Endodermal cell (in vitro differentiated cells): ENCODE data around the gene TUBGCP2. TPM values are rescaled to one million over a fixed set of nuclear protein-coding genes. Genes with fewer than 3 reads are reported as not detected.
A peak's percentile ranks its signal among the peaks of the same experiment; 100 is the strongest.

ENCODE experiments used
- DNase-seq: peaks from one replicate; pipeline ENCODE4 v3.0.0-alpha.2; 2017
- H3K27ac ChIP-seq: 2 replicates; pipeline ENCODE4 v1.5.1; 2013; ENCODE audit warnings: mild to moderate bottlenecking, low read depth, low read length, moderate library complexity
- H3K27me3 ChIP-seq: 2 replicates; pipeline ENCODE4 v1.6.1; 2013; ENCODE audit warnings: mild to moderate bottlenecking, low read length, moderate library complexity; ENCODE audit not compliant: insufficient read depth, control insufficient read depth, poor library complexity, severe bottlenecking
- H3K36me3 ChIP-seq: 2 replicates; pipeline ENCODE4 v1.7.0; 2013; ENCODE audit warnings: mild to moderate bottlenecking, low read length, moderate library complexity; ENCODE audit not compliant: control insufficient read depth, insufficient read depth
- H3K4me1 ChIP-seq: one replicate; pipeline ENCODE4 v1.7.0; 2013; ENCODE audit warnings: low read length; ENCODE audit not compliant: control insufficient read depth, insufficient read depth
- H3K4me3 ChIP-seq: 2 replicates; pipeline ENCODE4 v1.5.1; 2013; ENCODE audit warnings: mild to moderate bottlenecking, low read length, moderate library complexity
- H3K9ac ChIP-seq: 2 replicates; pipeline ENCODE4 v1.6.1; 2013; ENCODE audit warnings: mild to moderate bottlenecking, low read length, moderate library complexity; ENCODE audit not compliant: poor library complexity, severe bottlenecking; ENCODE audit errors: extremely low read depth
- H3K9me3 ChIP-seq: 2 replicates; pipeline ENCODE4 v1.6.1; 2013; ENCODE audit warnings: mild to moderate bottlenecking, low read length, moderate library complexity; ENCODE audit not compliant: control insufficient read depth
- H3K27ac Mint-ChIP-seq: 2 replicates; pipeline ENCODE4 v1.8.0; 2020; ENCODE audit warnings: mixed read lengths
- H3K27me3 Mint-ChIP-seq: 2 replicates; pipeline ENCODE4 v1.8.0; 2021; ENCODE audit warnings: mild to moderate bottlenecking, mixed read lengths; ENCODE audit not compliant: insufficient read depth
- H3K36me3 Mint-ChIP-seq: 2 replicates; pipeline ENCODE4 v1.8.0; 2020; ENCODE audit warnings: low read depth, mixed read lengths
- H3K4me1 Mint-ChIP-seq: 2 replicates; pipeline ENCODE4 v1.8.0; 2020; ENCODE audit warnings: mixed read lengths
- H3K4me3 Mint-ChIP-seq: 2 replicates; pipeline ENCODE4 v1.8.0; 2020; ENCODE audit warnings: mild to moderate bottlenecking, moderate library complexity, mixed read lengths
- H3K9me3 Mint-ChIP-seq: 2 replicates; pipeline ENCODE4 v1.8.0; 2020; ENCODE audit warnings: mild to moderate bottlenecking, mixed read lengths
- whole genome bisulfite sequencing, 2 experiments: methylation state at CpG; one replicate each; pipeline versions ENCODE4 v1.1.5 to v1.1.7; 2013; ENCODE audit warnings: missing lambda C conversion rate in 2 of 2, mixed read lengths in 1 of 2; ENCODE audit not compliant: insufficient coverage in 1 of 2, insufficient read length in 1 of 2; 5-methylcytosine and 5-hydroxymethylcytosine counted together
- microRNA-seq: library from miRNA; unstranded; fragments of <30 nt; microRNA quantifications from one replicate; pipeline ENCODE4 v1.2.0, GENCODE V29; 2020; ENCODE audit warnings: borderline microRNAs expressed
- total RNA-seq, 2 donors: library from RNA; stranded (reverse); fragmentation: NEBNext Ultra II Directional in 1 of 2; extraction: Animal tissue kit (Norgen Biotek cat#: 25700) in 1 of 2; gene quantifications; 2 replicates in 1 of 2; 3 replicates in 1 of 2; pipeline ENCODE4 v1.2.1, GENCODE V29; 2021
- TF ChIP-seq, protein P1 (sequence below): fragments of 200-600 bp; sonication (generic); conservative IDR thresholded peaks from 2 replicates; pipeline ENCODE4 v1.5.0; 2021; ENCODE audit warnings: antibody characterized with exemption, mild to moderate bottlenecking

Gene TUBGCP2
- total RNA-seq, 2 donors from 2014 or later, result 52.8 to 63.0 TPM

DNA sequence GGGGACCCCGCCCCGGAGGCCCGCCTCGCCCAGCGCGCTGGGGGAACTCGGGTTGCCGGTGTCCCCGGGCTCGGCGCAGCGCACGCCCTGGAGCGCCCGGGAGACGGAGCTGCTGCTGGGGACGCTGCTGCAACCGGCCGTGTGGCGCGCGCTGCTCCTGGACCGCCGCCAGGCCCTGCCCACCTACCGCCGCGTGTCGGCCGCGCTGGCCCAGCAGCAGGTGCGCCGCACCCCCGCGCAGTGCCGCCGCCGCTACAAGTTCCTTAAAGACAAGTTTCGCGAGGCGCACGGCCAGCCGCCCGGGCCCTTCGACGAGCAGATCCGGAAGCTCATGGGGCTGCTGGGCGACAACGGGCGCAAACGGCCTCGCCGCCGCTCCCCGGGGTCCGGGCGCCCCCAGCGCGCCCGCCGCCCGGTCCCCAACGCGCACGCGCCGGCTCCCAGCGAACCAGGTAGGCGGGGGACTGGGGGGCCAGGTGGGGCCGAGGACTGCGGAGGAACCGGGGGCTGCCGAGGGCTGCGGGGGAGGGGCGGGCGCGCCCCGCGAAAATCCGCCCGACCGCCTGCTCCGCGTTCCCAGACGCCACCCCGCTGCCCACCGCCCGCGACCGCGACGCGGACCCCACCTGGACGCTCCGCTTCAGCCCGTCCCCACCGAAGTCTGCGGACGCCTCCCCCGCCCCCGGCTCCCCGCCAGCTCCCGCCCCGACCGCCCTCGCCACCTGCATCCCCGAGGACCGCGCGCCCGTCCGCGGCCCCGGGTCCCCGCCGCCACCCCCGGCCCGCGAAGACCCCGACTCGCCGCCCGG, 78.1 kb downstream of the TUBGCP2 start:
- 2 to 3% methylated on average over 48 to 122 of the region's 122 CpGs for WGBS, 2 experiments
- Histone ChIP-seq H3K27ac (no peak overlapping the region), H3K36me3 (no peaks in the 10 kb centered on the region), H3K4me1 (no peaks in the 10 kb centered on the region), H3K9ac (no peak overlapping the region), H3K27me3 (peaks cover 88% of the 10 kb centered on the region), H3K9me3 (no peaks in the 10 kb centered on the region), H3K4me3 (no peak overlapping the region)
- Mint-ChIP-seq H3K4me1 (peaks cover 2% of the 10 kb centered on the region), H3K9me3 (peaks cover 5% of the 10 kb centered on the region), H3K4me3 (no peak overlapping the region), H3K36me3 (peaks cover 2% of the 10 kb centered on the region), H3K27me3 (peaks cover 90% of the 10 kb centered on the region), H3K27ac (no peak overlapping the region)
- TF ChIP-seq, protein P1, sequence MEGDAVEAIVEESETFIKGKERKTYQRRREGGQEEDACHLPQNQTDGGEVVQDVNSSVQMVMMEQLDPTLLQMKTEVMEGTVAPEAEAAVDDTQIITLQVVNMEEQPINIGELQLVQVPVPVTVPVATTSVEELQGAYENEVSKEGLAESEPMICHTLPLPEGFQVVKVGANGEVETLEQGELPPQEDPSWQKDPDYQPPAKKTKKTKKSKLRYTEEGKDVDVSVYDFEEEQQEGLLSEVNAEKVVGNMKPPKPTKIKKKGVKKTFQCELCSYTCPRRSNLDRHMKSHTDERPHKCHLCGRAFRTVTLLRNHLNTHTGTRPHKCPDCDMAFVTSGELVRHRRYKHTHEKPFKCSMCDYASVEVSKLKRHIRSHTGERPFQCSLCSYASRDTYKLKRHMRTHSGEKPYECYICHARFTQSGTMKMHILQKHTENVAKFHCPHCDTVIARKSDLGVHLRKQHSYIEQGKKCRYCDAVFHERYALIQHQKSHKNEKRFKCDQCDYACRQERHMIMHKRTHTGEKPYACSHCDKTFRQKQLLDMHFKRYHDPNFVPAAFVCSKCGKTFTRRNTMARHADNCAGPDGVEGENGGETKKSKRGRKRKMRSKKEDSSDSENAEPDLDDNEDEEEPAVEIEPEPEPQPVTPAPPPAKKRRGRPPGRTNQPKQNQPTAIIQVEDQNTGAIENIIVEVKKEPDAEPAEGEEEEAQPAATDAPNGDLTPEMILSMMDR, result no peak
- peak; percentile 82 for DNase-seq

DNA sequence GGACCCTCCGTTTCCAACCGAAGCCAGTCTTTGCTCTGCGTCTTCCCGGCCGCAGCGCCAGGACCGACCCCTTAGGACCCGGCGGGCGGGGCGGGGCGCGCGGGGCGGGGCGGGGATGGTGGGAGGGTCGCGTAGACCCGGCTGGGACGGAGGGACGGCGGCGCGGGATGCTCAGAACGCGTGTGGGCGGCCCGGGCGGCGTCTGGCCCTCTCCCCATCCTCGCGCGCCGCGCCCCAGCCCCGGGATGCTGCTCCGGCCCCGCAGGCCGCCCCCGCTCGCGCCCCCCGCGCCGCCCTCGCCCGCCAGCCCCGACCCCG, 78.7 kb downstream of the TUBGCP2 start, which contains the start of gene UTF1:
Gene UTF1 (plus strand): TSS at position 174 of the 318 bp plus-strand sequence. CDS start 72 bp downstream, at position 246.
- Mint-ChIP-seq H3K9me3 (peaks cover 5% of the 10 kb centered on the region), H3K4me1 (peaks cover 4% of the 10 kb centered on the region), H3K4me3 (peak within 1 kb of the TSS; percentile 42), H3K27ac (no peak within 1 kb of the TSS), H3K27me3 (peaks cover 84% of the 10 kb centered on the region), H3K36me3 (peaks cover 2% of the 10 kb centered on the region)
- TF ChIP-seq, protein P1, result no peak
- DNase-seq, result peak; percentile 67
- Histone ChIP-seq H3K27me3 (peaks cover 82% of the 10 kb centered on the region), H3K9ac (no peak within 1 kb of the TSS), H3K4me1 (no peaks in the 10 kb centered on the region), H3K4me3 (no peak within 1 kb of the TSS), H3K27ac (no peak within 1 kb of the TSS), H3K36me3 (no peaks in the 10 kb centered on the region), H3K9me3 (no peaks in the 10 kb centered on the region)
- 0 to 1% methylated on average over 5 to 40 of the region's 49 CpGs for WGBS, 2 experiments

DNA sequence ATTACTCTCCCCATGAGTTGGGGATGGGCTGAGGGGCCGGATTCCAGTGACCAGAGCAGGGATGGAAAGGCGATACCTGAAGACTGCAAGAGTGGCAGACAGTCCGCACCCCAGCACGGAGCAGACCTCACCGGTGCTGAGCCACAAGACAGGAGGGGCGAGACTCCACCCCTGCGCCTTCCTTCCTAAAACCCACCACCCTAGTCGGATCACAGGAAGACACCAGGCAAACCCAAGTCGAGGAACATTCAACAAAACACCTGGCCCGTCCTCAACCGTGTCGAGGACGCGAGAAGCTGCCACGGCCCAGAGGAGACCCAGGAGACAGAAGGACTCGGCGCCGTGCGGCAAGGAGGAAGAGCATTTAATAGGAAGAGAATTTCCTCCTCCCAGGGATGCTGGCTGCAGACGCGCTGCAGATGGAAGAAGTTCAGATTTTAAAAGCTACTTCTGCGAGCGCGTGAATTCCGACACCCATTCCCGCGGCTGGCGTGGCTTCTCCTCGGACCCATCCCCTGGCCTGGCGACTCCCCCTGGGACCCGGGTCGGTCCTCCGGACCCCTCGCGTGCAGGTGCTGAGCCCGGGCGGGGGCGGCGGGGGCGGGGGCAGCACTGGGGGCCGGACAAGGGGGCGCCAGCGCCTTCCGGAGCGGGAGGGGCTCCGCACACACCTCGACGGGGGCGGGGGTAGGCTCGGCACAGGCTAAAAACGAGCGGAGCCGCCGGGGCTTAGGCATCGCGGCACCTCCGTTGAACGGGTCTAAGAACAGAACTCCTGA, 79.2 kb downstream of the TUBGCP2 start:
- peaks cover 77% of the 10 kb centered on the region for H3K27me3 ChIP-seq
- peaks cover 80% of the 10 kb centered on the region for H3K27me3 Mint-ChIP-seq
- no peak overlapping the region for H3K4me3 ChIP-seq

More for the DNA sequence above, 79.2 kb downstream of the TUBGCP2 start:
- Mint-ChIP-seq H3K36me3 (peaks cover 2% of the 10 kb centered on the region), H3K9me3 (peaks cover 5% of the 10 kb centered on the region), H3K4me3 (peak overlapping the region; percentile 34), H3K27ac (no peak overlapping the region), H3K4me1 (peaks cover 7% of the 10 kb centered on the region)
- no peaks in the 10 kb centered on the region for H3K9me3 ChIP-seq
- no peak overlapping the region for H3K9ac ChIP-seq
- no peaks in the 10 kb centered on the region for H3K36me3 ChIP-seq
- 13 to 22% methylated on average over 35 to 58 of the region's 58 CpGs for WGBS, 2 experiments
- TF ChIP-seq, protein P1, result no peak
- DNase-seq, result peak; percentile 74
- no peak overlapping the region for H3K27ac ChIP-seq
- H3K4me1 ChIP-seq, result no peaks in the 10 kb centered on the region

Small RNAs within 50 kb of the gene (microRNA-seq; reads per million reads assigned to microRNA genes)
- not detected for gene MIR202

Other genes with a start within 250 kb of the TUBGCP2 start
- gene ADGRA1, start 220.9 kb downstream of the TUBGCP2 start, total RNA-seq, result 1 to 10 TPM in 1 of 2 donors, under 1 TPM in 1; 0.24 to 1.0 TPM
- 1 to 10 TPM; 6.5 to 9.6 TPM for gene KNDC1, start 148.7 kb downstream of the TUBGCP2 start, total RNA-seq
- 1 to 10 TPM in 1 of 2 donors, not detected in 1; 1.5 TPM for gene UTF1, start 78.7 kb downstream of the TUBGCP2 start, total RNA-seq
- 10 to 100 TPM in 1 of 2 donors, 1 to 10 TPM in 1; 5.5 to 14.2 TPM for gene VENTX, start 71.0 kb downstream of the TUBGCP2 start, total RNA-seq
- gene ADAM8, start 32.0 kb downstream of the TUBGCP2 start, total RNA-seq, result 1 to 10 TPM; 3.7 to 5.5 TPM
- 10 to 100 TPM; 48.1 to 57.6 TPM for gene ZNF511, start within 50 bp of the TUBGCP2 start, total RNA-seq
- gene CALY, start 28.0 kb upstream of the TUBGCP2 start, total RNA-seq, result 1 to 10 TPM in 1 of 2 donors, under 1 TPM in 1; 0.75 to 1.3 TPM
- gene PRAP1, start 38.5 kb upstream of the TUBGCP2 start, total RNA-seq, result not detected
- gene FUOM, start 49.1 kb upstream of the TUBGCP2 start, total RNA-seq, result 10 to 100 TPM; 81.0 to 83.9 TPM
- gene ECHS1, start 64.5 kb upstream of the TUBGCP2 start, total RNA-seq, result 100 to 1,000 TPM in 1 of 2 donors, 10 to 100 TPM in 1; 92.3 to 102 TPM
- 10 to 100 TPM in 1 of 2 donors, 1 to 10 TPM in 1; 9.7 to 11.1 TPM for gene PAOX, start 70.4 kb upstream of the TUBGCP2 start, total RNA-seq
- 10 to 100 TPM; 71.3 to 86.0 TPM for gene MTG1, start 85.3 kb upstream of the TUBGCP2 start, total RNA-seq
- gene SPRN, start 115.8 kb upstream of the TUBGCP2 start, total RNA-seq, result under 1 TPM; 0.11 to 0.24 TPM
- gene SCART1, start 145.1 kb upstream of the TUBGCP2 start, total RNA-seq, result under 1 TPM; 0.37 to 0.80 TPM
- gene CYP2E1, start 218.5 kb upstream of the TUBGCP2 start, total RNA-seq, result under 1 TPM; 0.77 to 0.86 TPM